ENCODE data around the gene NT5DC4.

The NT5DC4 gene

DNA sequence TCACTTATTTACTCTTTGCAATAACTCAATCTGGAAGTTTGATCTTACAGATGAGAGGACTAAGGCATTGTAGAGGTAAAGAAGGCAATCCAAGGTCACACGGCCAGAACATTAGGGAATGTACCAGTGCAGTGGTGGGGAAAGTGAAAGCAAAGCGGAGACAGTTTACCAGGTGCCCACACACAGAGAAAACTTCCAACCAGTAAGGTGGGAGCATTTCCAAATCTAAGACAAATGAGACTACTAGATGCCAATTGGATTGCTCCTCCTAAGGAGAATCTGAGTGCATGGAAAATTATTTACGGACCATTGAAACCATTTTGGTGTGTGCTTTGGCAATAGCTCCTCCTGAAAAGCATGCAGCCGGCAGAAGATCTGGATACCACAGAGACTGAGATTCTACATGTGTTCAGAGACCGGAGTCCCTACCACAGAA is 40.1 kb upstream of the NT5DC4 start:
- no peaks in the 10 kb centered on the region for H3K36me3 ChIP-seq (ENCODE audit: control insufficient read depth, insufficient read depth, low read length)
- no peak overlapping the region for H3K4me3 ChIP-seq (ENCODE audit: low read depth, low read length)
- H3K9me3 ChIP-seq (ENCODE audit: control insufficient read depth, low read length) = no peaks in the 10 kb centered on the region
- no peak for TF ChIP-seq CTCF (IDR thresholded peaks at IDR 0.05)
- H3K27ac ChIP-seq = no peak overlapping the region
- no peaks in the 10 kb centered on the region for H3K4me1 ChIP-seq
- H2AFZ ChIP-seq = peak overlapping the region; percentile 43
- no peaks in the 10 kb centered on the region for H3K79me2 ChIP-seq
- no peaks in the 10 kb centered on the region for H3K27me3 ChIP-seq (ENCODE audit: control insufficient read depth, insufficient read depth, low read length)
- no peak overlapping the region for H3K4me2 ChIP-seq (ENCODE audit: low read length)
- H3K9ac ChIP-seq = no peak overlapping the region

- no peak overlapping the region for H3K4me2 ChIP-seq (ENCODE audit: low read length)
- no peaks in the 10 kb centered on the region for H3K27me3 ChIP-seq (ENCODE audit: control insufficient read depth, insufficient read depth, low read length)
- no peak overlapping the region for H3K27ac ChIP-seq
- H3K9me3 ChIP-seq (ENCODE audit: control insufficient read depth, low read length) = no peaks in the 10 kb centered on the region
- no peak for TF ChIP-seq CTCF (IDR thresholded peaks at IDR 0.05)
- H3K4me3 ChIP-seq (ENCODE audit: low read depth, low read length) = no peak overlapping the region
- peak overlapping the region; percentile 34 for H2AFZ ChIP-seq
- H3K9ac ChIP-seq = no peak overlapping the region
- H3K4me1 ChIP-seq = no peaks in the 10 kb centered on the region
- no peaks in the 10 kb centered on the region for H3K36me3 ChIP-seq (ENCODE audit: control insufficient read depth, insufficient read depth, low read length)
- no peaks in the 10 kb centered on the region for H3K79me2 ChIP-seq
Observed at GRCh38 chr2:112682101-112682500, 38.7 kb upstream of the NT5DC4 start.

DNA sequence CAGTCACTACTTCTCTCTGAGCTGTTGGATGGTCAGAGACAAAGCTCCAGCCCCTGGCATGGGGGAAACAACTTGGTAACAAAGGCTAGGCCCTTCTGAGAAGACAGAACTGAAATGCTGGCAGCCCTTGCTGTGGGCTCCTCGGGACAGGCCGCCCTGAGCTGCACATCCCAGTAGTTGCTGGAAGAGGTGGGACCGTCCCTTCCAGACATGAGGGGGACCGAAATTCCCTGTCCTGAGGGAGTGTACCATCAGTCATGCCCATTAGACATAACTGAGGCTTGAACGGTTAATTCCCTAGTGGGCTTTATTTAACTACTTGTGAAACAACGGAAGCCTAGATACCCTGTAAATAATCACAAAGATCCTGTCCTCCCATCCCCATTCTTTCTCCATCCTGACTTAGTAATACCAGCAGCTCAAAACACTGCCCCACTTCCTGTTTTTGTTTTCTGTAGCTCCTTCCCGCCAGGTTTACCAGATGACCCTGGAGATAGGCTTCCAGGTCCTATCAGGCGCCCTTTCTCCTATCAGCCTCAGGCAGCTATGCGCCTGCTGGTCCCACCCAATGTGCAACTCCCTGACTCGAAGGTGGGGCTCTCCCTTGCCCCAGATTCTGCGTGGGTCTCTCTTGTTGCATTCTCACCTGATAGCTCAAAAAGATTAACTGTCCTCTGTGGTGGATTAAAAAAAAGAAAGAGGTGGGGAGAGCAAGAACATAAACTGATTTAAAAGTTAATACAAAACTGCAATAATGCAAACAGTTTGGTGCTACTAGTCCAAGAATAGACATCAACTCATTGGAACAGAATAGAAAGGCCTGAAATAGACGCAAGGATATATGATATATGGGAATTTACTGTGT is 37.0 kb upstream of the NT5DC4 start:
- Histone ChIP-seq H3K79me2 (no peaks in the 10 kb centered on the region), H3K9me3 (ENCODE audit: control insufficient read depth, low read length) (no peaks in the 10 kb centered on the region), H2AFZ (no peak overlapping the region), H3K4me3 (ENCODE audit: low read depth, low read length) (no peak overlapping the region), H3K4me2 (ENCODE audit: low read length) (no peak overlapping the region), H3K36me3 (ENCODE audit: control insufficient read depth, insufficient read depth, low read length) (no peaks in the 10 kb centered on the region), H3K27ac (no peak overlapping the region), H3K27me3 (ENCODE audit: control insufficient read depth, insufficient read depth, low read length) (no peaks in the 10 kb centered on the region), H3K9ac (no peak overlapping the region), H3K4me1 (no peaks in the 10 kb centered on the region)
- TF ChIP-seq CTCF (IDR thresholded peaks at IDR 0.05) = no peak

- Histone ChIP-seq H3K9me3 (ENCODE audit: control insufficient read depth, low read length) (no peaks in the 10 kb centered on the region), H3K4me2 (ENCODE audit: low read length) (no peak overlapping the region), H2AFZ (no peak overlapping the region), H3K9ac (no peak overlapping the region), H3K36me3 (ENCODE audit: control insufficient read depth, insufficient read depth, low read length) (no peaks in the 10 kb centered on the region), H3K79me2 (no peaks in the 10 kb centered on the region), H3K4me1 (no peaks in the 10 kb centered on the region), H3K4me3 (ENCODE audit: low read depth, low read length) (no peak overlapping the region), H3K27me3 (ENCODE audit: control insufficient read depth, insufficient read depth, low read length) (no peaks in the 10 kb centered on the region), H3K27ac (no peak overlapping the region)
- no peak for TF ChIP-seq CTCF (IDR thresholded peaks at IDR 0.05)
Observed at GRCh38 chr2:112684415-112684775, 36.4 kb upstream of the NT5DC4 start.

Data from parathyroid adenoma (tissue), 2 donors.